ENCODE measurements around the gene CALR3.
"Not testable (repeated sequence)": the region's sequence is repeated elsewhere in the genome, so short reads cannot be mapped to it uniquely, and the experiment has no call there.

CALR3 gene

GRCh38 chr19:16508546-16508945, 12.6 kb upstream of the CALR3 start:
- TF ChIP-seq, protein P1, sequence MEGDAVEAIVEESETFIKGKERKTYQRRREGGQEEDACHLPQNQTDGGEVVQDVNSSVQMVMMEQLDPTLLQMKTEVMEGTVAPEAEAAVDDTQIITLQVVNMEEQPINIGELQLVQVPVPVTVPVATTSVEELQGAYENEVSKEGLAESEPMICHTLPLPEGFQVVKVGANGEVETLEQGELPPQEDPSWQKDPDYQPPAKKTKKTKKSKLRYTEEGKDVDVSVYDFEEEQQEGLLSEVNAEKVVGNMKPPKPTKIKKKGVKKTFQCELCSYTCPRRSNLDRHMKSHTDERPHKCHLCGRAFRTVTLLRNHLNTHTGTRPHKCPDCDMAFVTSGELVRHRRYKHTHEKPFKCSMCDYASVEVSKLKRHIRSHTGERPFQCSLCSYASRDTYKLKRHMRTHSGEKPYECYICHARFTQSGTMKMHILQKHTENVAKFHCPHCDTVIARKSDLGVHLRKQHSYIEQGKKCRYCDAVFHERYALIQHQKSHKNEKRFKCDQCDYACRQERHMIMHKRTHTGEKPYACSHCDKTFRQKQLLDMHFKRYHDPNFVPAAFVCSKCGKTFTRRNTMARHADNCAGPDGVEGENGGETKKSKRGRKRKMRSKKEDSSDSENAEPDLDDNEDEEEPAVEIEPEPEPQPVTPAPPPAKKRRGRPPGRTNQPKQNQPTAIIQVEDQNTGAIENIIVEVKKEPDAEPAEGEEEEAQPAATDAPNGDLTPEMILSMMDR (conservative IDR thresholded peaks at IDR 0.05; ENCODE audit: low read depth, low read length) = no peak
- no peak overlapping the region for H3K4me3 ChIP-seq (ENCODE audit: low read length)
- DNase-seq (ENCODE audit: low read depth) = no peak

GRCh38 chr19:16506961-16507360, 11.0 kb upstream of the CALR3 start:
- H3K4me3 ChIP-seq (ENCODE audit: low read length) = no peak overlapping the region
- no peak for DNase-seq (ENCODE audit: low read depth)
- TF ChIP-seq, protein P1 (conservative IDR thresholded peaks at IDR 0.05; ENCODE audit: low read depth, low read length) = no peak

DNA sequence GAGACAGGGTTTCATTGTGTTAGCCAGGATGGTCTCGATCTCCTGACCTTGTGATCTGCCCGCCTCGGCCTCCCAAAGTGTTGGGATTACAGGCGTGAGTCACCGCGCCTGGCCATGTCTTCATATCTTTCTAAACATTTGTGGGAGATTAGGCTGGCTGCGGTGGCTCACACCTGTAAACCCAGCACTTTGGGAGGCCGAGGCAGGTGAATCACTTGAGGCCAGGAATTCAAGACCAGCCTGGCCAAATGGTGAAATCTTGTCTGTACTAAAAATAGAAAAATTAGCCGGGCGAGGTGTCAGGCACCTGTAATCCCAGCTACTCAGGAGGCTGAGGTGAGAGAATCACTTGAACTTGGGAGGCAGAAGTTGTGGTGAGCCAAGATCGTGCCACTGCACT, 10.2 kb upstream of the CALR3 start:
- H3K4me3 ChIP-seq (ENCODE audit: low read length); DNase-seq (ENCODE audit: low read depth): not testable (repeated sequence)

DNA sequence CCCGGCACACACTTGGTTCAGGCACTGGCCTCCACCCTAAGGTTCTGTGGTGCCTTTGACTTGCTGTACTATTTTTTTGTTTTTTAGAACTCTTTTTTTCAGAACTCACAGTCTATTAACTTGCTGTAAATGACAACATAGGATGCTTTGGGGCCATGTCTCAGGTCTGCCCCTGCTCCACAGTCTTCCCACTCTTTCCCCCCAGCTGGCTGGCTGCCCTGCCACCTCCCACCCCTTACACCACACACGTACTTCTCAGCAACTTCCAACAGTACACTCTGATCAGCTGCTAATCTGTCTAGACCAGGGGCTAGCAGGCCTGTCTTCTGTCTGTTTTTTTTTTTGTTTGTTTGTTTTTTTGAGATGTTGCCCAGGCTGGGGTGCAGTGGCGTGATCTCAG, 8.3 kb upstream of the CALR3 start:
- no peak overlapping the region for H3K4me3 ChIP-seq (ENCODE audit: low read length)
- no peak for DNase-seq (ENCODE audit: low read depth)

DNA sequence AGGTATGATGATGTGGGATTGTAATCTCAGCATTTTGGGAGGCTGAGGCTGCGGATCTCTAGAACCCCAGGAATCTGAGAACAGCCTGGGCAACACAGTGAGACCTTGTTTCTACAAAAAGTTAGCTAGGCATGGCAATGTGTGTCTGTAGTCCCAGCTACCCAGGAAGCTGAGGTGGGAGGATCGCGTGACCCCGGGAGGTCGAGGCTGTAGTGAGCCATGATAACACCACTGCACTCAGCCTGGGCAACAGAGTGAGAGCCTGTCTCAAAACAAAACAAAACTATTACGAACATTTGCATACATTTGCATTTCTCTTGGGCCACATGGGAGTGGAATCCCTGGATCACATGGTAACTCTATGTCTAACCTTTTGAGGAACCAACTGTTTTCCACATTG, 1.9 kb upstream of the CALR3 start:
- no peak overlapping the region for H3K4me3 ChIP-seq (ENCODE audit: low read length)
- TF ChIP-seq, protein P1 (conservative IDR thresholded peaks at IDR 0.05; ENCODE audit: low read depth, low read length) = no peak
- no peak for DNase-seq (ENCODE audit: low read depth)

More for the DNA sequence above, 8.3 kb upstream of the CALR3 start:
- TF ChIP-seq, protein P1 (conservative IDR thresholded peaks at IDR 0.05; ENCODE audit: low read depth, low read length) = no peak

GRCh38 chr19:16497042-16497441, 1.1 kb upstream of the CALR3 start:
- no peak for DNase-seq (ENCODE audit: low read depth)
- TF ChIP-seq, protein P1 (conservative IDR thresholded peaks at IDR 0.05; ENCODE audit: low read depth, low read length) = no peak
- peak overlapping the region; percentile 87 for H3K4me3 ChIP-seq (ENCODE audit: low read length)

GRCh38 chr19:16496613-16496983, 631 bp upstream of the CALR3 start:
- H3K4me3 ChIP-seq (ENCODE audit: low read length) = peak overlapping the region; percentile 87
- peak; percentile 24 for DNase-seq (ENCODE audit: low read depth)
- TF ChIP-seq, protein P1 (conservative IDR thresholded peaks at IDR 0.05; ENCODE audit: low read depth, low read length) = no peak

GRCh38 chr19:16486476-16486875, 9.5 kb downstream of the CALR3 start:
- not testable (repeated sequence) for DNase-seq (ENCODE audit: low read depth); H3K4me3 ChIP-seq (ENCODE audit: low read length)

Measured in retinal pigment epithelial cell (primary cell).